GM10248 (cell line): Measurements from ENCODE around the gene IMPA2.
"Not testable (repeated sequence)": the region's sequence is repeated elsewhere in the genome, so short reads cannot be mapped to it uniquely, and the experiment has no call there.

ENCODE experiments used
- CTCF ChIA-PET: fragments of 300-600 bp; sonication (Branson Sonifier 250); formaldehyde crosslinking; extraction: SDS; loops from one replicate; lab custom pipeline; 2021; ENCODE audit warnings: antibody characterized with exemption; lab: Yijun Ruan, JAX
- POLR2A ChIA-PET: fragments of 350-650 bp; sonication (Branson Sonifier 250); formaldehyde crosslinking; extraction: SDS; loops from one replicate; lab custom pipeline; 2020; ENCODE audit warnings: antibody characterized with exemption; lab: Yijun Ruan, JAX
- DNase-seq: peaks from one replicate; pipeline ENCODE4 v3.0.0; 2012; ENCODE audit errors: extremely low spot score
- CTCF ChIP-seq: IDR thresholded peaks from 2 replicates; pipeline ENCODE4 v1.5.1; 2012; ENCODE audit warnings: mild to moderate bottlenecking, low read depth; ENCODE audit errors: extremely low read depth, missing control alignments, control extremely low read depth

IMPA2 gene

GRCh38 chr18:11951390-11951851 is 29.9 kb upstream of the IMPA2 start:
- no peak for DNase-seq
- no peak for TF ChIP-seq CTCF
- CTCF ChIA-PET, result interaction anchor here (1.0 to 7.6 kb wide), 4 partner anchors 11 to 376 kb away, joined by 3 to 51 read pairs (median 16); no protein-coding TSS in a partner anchor
- POLR2A ChIA-PET, result no interaction called here

- no peak for DNase-seq
- CTCF ChIA-PET, result interaction anchor here (7.6 kb wide), 1 partner anchor 15 kb away, joined by 51 read pairs; no protein-coding TSS in a partner anchor
- no peak for TF ChIP-seq CTCF
- POLR2A ChIA-PET, result interaction anchor here (0.6 kb wide), 1 partner anchor 9 kb away, joined by 5 read pairs; no protein-coding TSS in a partner anchor
Observed at GRCh38 chr18:11953113-11953512, 28.2 kb upstream of the IMPA2 start.

GRCh38 chr18:11955239-11956029 is 25.9 kb upstream of the IMPA2 start:
- no peak for TF ChIP-seq CTCF
- CTCF ChIA-PET, result interaction anchor here (1.1 to 7.6 kb wide), 2 partner anchors 18 to 27 kb away, joined by 3 to 51 read pairs; no protein-coding TSS in a partner anchor
- POLR2A ChIA-PET, result interaction anchor here (0.6 kb wide), 1 partner anchor 25 kb away, joined by 3 read pairs; no protein-coding TSS in a partner anchor
- no peak for DNase-seq

GRCh38 chr18:11956371-11957308 is 24.7 kb upstream of the IMPA2 start:
- TF ChIP-seq CTCF, result no peak
- no peak for DNase-seq
- ChIA-PET CTCF (interaction anchor here (0.8 to 1.5 kb wide), 2 partner anchors 40 to 42 kb away, joined by 3 read pairs; no protein-coding TSS in a partner anchor), POLR2A (no interaction called here)

GRCh38 chr18:11957636-11958035 is 23.7 kb upstream of the IMPA2 start:
- no peak for DNase-seq
- TF ChIP-seq CTCF, result no peak
- ChIA-PET CTCF (interaction anchor here (1.5 kb wide), 1 partner anchor 41 kb away, joined by 3 read pairs; no protein-coding TSS in a partner anchor), POLR2A (no interaction called here)

GRCh38 chr18:11959651-11960050 is 21.7 kb upstream of the IMPA2 start:
- POLR2A ChIA-PET, DNase-seq, CTCF ChIA-PET: not testable (repeated sequence)
